ENCODE results near the gene BICD2.

GRCh38 chr9:92748233-92748497, 16.5 kb downstream of the BICD2 start:
- no peak for TF ChIP-seq POLR2A (IDR thresholded peaks at IDR 0.05)
- TF ChIP-seq CTCF (IDR thresholded peaks at IDR 0.05 in 8 of 11, conservative IDR thresholded peaks at IDR 0.05 in 3 of 11), result no peak
